Vagina (tissue), 2 donors: ENCODE results near the gene S100A5.

ENCODE experiments used
- CTCF ChIP-seq, 3 experiments: fragments of 450-650 bp in 2 of 3; fragments of 200-600 bp in 1 of 3; sonication (generic) in 1 of 3; IDR thresholded peaks; one replicate each; pipeline ENCODE4 v1.5.1; 2017 to 2019; ENCODE audit warnings: antibody characterized with exemption in 3 of 3, mild to moderate bottlenecking in 2 of 3, moderate library complexity in 2 of 3
- POLR2A ChIP-seq, 2 donors: fragments of 450-650 bp; IDR thresholded peaks; one replicate each; pipeline ENCODE4 v1.6.1; 2017; ENCODE audit warnings: antibody characterized with exemption in 2 of 2, mild to moderate bottlenecking in 2 of 2, moderate library complexity in 2 of 2
- POLR2AphosphoS5 ChIP-seq, 2 donors: sonication (generic); formaldehyde crosslinking; IDR thresholded peaks; one replicate each; pipeline ENCODE4 v1.9.0; 2017; ENCODE audit warnings: antibody characterized with exemption in 2 of 2, mild to moderate bottlenecking in 2 of 2, low read depth in 1 of 2; ENCODE audit not compliant: insufficient read depth in 1 of 2

- TF ChIP-seq POLR2A (IDR thresholded peaks at IDR 0.05), result no peak
- TF ChIP-seq CTCF (IDR thresholded peaks at IDR 0.05), result no peak
- TF ChIP-seq POLR2AphosphoS5 (IDR thresholded peaks at IDR 0.05; ENCODE audit: insufficient read depth in 1 of 2, low read depth in 1 of 2), result no peak
These were observed 6.4 kb downstream of the S100A5 start for GRCh38 chr1:153534226-153534924.
